ENCODE measurements around the gene UROC1. TPM values are rescaled to one million over a fixed set of nuclear protein-coding genes. Genes with fewer than 3 reads are reported as not detected.

Gene UROC1
- total and polyA plus RNA-seq, 2 of the 13 experiments (the other 11 are each of a cell fraction or from before 2014, with no cell fraction given) = 0.71 to 1.3 TPM

- TF ChIP-seq ATF4 (CRISPR knock-in tag; IDR thresholded peaks at IDR 0.05) (0 out of 4 replicates have a peak, but pooled peaks of 1 of the 2 experiments have one; percentile 5), MLX (CRISPR knock-in tag; IDR thresholded peaks at IDR 0.05) (peak; percentile 67; the same call in 1 of the 2 replicates), RBAK (CRISPR knock-in tag; IDR thresholded peaks at IDR 0.05) (no peak), ZNF142 (CRISPR knock-in tag; IDR thresholded peaks at IDR 0.05) (peak; percentile 78; the same call in 1 of the 2 replicates), TRAFD1 (CRISPR knock-in tag; IDR thresholded peaks at IDR 0.05; ENCODE audit: borderline replicate concordance) (no peak), GLMP (CRISPR knock-in tag; IDR thresholded peaks at IDR 0.05; ENCODE audit: borderline replicate concordance) (no peak), DPF2 (CRISPR knock-in tag; IDR thresholded peaks at IDR 0.05; ENCODE audit: borderline replicate concordance, low read depth) (peak; percentile 42; the same call in 1 of the 2 replicates), ZNF451 (CRISPR knock-in tag; IDR thresholded peaks at IDR 0.05) (0 out of 2 replicates have a peak, but pooled peaks have one; percentile 15), HOXA3 (CRISPR knock-in tag; IDR thresholded peaks at IDR 0.05) (peak; percentile 63), GPN1 (CRISPR knock-in tag; IDR thresholded peaks at IDR 0.05; ENCODE audit: borderline replicate concordance) (no peak), ZNF441 (CRISPR knock-in tag; IDR thresholded peaks at IDR 0.05; ENCODE audit: borderline replicate concordance) (peak; percentile 50; the same call in 1 of the 2 replicates), ZNF503 (CRISPR knock-in tag; IDR thresholded peaks at IDR 0.05) (peak; percentile 80; the same call in 1 of the 2 replicates), TP53 (CRISPR knock-in tag; conservative IDR thresholded peaks at IDR 0.05) (no peak), PBX2 (CRISPR knock-in tag; IDR thresholded peaks at IDR 0.05) (no peak)
Observed at GRCh38 chr3:126523745-126524428, 6.3 kb upstream of the UROC1 start, which contains the start of gene CHST13 (continued).
